Kidney epithelial cell (primary cell): Measurements from ENCODE around the gene ZBTB42. TPM values are rescaled to one million over a fixed set of nuclear protein-coding genes. Genes with fewer than 3 reads are reported as not detected.

Experiments
- DNase-seq: peaks from one replicate; pipeline ENCODE4 v3.0.0-alpha.2; 2010; ENCODE audit warnings: low read depth
- H3K27me3 ChIP-seq: 2 replicates; pipeline ENCODE4 v1.6.0; 2011; ENCODE audit warnings: low read length; ENCODE audit not compliant: control insufficient read depth, insufficient read depth
- H3K36me3 ChIP-seq: 2 replicates; pipeline ENCODE4 v1.5.1; 2011; ENCODE audit warnings: low read length; ENCODE audit not compliant: control insufficient read depth, insufficient read depth
- H3K4me3 ChIP-seq: 2 replicates; pipeline ENCODE4 v1.5.1; 2011; ENCODE audit warnings: low read depth, mild to moderate bottlenecking, control low read depth, low read length
- CTCF ChIP-seq: IDR thresholded peaks from 2 replicates; pipeline ENCODE4 v1.5.1; 2011; ENCODE audit warnings: mild to moderate bottlenecking, moderate library complexity, low read length, control low read depth, inconsistent platforms; ENCODE audit not compliant: insufficient read depth, poor library complexity, severe bottlenecking
- total RNA-seq: library from RNA; depleted of rRNA; stranded (reverse); fragments of >200 nt; gene quantifications from 2 replicates; pipeline ENCODE4 v1.2.3, GENCODE V29; 2015

Gene ZBTB42
- total RNA-seq, 1 donor from 2014 or later = 8.4 TPM

DNA sequence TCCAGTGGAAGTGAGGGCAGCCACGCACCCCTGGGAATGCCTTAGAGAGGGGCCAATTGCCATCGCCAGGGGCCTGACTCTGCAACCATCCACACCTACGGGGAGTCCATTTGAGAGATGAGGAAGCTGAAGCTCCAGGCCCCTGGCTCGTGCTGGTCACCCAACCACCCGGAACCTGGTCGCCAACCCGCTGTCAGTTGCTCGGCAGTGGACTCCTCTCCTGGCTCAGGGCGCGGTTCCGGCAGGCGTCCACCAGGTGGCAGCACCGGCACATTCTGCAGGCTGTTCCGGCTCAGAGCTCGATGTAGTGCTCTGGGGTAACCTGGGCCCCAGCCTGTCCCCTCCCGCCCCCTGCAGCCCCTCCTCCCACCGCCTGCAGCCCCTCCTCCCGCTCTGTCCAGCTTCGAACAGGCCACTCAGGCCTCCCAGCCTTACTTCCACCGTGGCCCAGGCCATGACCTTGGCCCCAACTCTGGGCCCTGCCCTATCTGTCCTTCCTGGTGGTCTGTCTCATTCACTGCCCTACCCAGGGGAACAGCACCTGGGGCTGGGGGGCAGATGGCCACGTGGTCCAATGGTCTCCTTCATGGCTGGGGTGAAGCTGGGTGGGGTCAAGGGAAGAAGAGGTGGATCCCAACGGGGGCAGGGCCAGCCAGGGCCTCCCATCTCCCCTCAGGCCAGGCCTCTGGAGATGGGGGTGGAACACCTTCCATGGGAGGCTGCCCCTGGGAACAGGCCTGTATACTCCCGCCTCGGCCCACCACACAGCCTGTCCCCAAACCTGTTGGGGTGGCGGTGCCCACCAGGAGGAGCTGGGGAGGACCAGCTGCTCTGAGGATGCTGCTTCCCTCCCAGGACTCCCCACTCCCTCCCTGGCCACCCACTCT, 32.2 kb upstream of the ZBTB42 start:
- DNase-seq = peak; percentile 18
- TF ChIP-seq CTCF = peak; percentile 95
- Histone ChIP-seq H3K4me3 (no peak overlapping the region), H3K36me3 (peaks cover 4% of the 10 kb centered on the region), H3K27me3 (no peaks in the 10 kb centered on the region)

- H3K4me3 ChIP-seq = no peak overlapping the region
- DNase-seq = no peak
- no peaks in the 10 kb centered on the region for H3K27me3 ChIP-seq
- H3K36me3 ChIP-seq = peaks cover 4% of the 10 kb centered on the region
- no peak for TF ChIP-seq CTCF
Measured at GRCh38 chr14:104769324-104770071, 31.4 kb upstream of the ZBTB42 start.

GRCh38 chr14:104770072-104770579, 30.8 kb upstream of the ZBTB42 start:
- no peak for TF ChIP-seq CTCF
- H3K36me3 ChIP-seq = peaks cover 5% of the 10 kb centered on the region
- H3K4me3 ChIP-seq = no peak overlapping the region
- H3K27me3 ChIP-seq = no peaks in the 10 kb centered on the region
- DNase-seq = no peak

DNA sequence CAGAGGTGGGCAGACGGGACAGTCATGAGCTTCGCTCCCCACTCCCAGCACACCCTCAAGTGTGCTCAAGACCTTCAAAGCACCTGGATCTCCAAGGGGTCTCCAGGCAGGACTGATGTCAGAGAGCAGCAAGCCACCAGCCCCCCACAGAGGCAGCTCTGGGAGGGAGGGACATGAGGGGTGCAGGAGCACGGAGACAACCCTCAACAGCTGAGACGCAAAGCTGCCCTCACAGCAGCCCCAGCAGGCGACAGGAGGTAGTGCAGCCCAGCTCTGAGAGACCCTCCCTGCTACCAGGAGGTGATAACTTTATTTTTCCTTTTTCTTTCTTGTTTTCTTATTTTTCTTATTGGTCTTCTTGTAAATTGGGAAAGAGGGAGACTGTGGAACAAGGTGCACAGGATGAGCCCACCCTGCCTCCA, 30.0 kb upstream of the ZBTB42 start:
- DNase-seq = no peak
- no peak overlapping the region for H3K4me3 ChIP-seq
- H3K27me3 ChIP-seq = no peaks in the 10 kb centered on the region
- peaks cover 5% of the 10 kb centered on the region for H3K36me3 ChIP-seq
- peak; percentile 70 for TF ChIP-seq CTCF

- Histone ChIP-seq H3K36me3 (peaks cover 5% of the 10 kb centered on the region), H3K27me3 (no peaks in the 10 kb centered on the region), H3K4me3 (no peak overlapping the region)
- no peak for TF ChIP-seq CTCF
- DNase-seq = no peak
Measured at GRCh38 chr14:104771374-104771773, 29.5 kb upstream of the ZBTB42 start.
